Measurements from ENCODE around the gene FUS.
"Not testable (repeated sequence)": the region's sequence is repeated elsewhere in the genome, so short reads cannot be mapped to it uniquely, and the experiment has no call there.

FUS gene

DNA sequence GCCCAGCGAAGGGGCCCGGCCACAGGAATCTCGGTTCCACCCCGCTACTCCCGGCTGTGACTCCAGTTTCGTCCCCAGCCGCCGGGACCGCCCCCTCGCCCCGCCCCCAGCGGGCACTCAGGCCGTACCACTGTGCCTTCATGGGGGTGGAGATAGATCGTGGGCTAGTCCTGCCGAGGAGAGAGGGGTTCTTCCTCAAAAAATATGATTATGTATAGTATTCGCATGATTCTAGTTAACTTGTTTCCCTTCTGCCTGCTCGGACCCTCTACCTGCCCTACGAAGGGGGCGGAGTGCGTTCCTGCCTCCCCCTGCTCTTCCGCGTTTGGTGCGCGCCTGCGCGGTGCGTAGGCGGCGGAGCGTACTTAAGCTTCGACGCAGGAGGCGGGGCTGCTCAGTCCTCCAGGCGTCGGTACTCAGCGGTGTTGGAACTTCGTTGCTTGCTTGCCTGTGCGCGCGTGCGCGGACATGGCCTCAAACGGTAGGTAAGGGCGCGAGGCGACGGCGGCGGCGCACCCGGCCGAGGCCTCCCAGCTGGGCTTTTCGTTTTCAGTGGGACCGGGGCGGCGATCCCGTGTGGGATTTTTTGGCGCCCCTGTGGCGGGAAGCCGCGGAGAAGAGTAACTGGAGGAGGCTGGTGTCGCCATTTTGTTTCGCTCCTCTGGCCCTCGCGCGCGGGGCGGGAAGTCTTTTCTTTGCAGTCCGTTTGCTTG lies at the start of gene FUS:
Gene FUS (plus strand): TSS at position 393 of the 713 bp plus-strand sequence. CDS start 76 bp downstream, at position 469.
- peak; percentile 93 for DNase-seq

DNA sequence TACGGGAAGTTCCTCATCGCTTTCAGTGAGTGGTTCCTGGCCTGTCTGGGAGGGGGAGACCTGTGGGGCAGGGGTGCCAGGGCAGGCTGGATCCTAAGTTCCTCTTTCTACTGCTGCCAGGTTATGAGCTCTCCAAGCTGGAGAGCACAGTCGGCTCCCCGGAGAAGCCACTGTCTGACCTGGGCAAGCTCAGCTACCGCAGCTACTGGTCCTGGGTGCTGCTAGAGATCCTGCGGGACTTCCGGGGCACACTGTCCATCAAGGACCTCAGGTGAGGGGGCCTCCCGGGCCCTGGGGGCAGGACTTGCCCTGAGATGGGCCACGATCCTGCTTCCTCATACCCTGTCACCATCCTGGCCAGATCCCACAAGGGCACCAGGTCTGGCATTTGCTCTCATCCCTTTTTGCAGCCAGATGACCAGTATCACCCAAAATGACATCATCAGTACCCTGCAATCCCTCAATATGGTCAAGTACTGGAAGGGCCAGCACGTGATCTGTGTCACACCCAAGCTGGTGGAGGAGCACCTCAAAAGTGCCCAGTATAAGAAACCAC lies 49.5 kb upstream of the FUS start:
- DNase-seq = no peak

DNA sequence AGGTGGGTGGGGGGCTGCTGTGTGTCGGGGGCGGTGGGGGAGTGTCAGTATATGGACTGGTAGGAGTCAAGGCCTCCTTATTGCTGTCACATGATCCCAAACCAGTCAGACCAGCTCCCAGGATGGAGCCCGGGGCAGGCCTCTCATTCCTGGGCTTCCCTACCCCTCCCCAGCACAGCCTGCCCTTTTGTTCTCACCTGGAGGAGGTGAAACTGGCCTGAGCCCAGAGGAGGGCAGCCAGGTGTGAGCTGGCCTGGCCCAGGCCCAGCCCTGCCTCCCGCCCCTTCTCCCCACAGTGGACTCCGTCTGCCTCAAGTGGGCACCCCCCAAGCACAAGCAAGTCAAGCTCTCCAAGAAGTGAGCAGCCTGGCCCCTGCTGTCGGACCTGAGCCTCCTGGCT lies 49.0 kb upstream of the FUS start:
- DNase-seq = no peak

DNA sequence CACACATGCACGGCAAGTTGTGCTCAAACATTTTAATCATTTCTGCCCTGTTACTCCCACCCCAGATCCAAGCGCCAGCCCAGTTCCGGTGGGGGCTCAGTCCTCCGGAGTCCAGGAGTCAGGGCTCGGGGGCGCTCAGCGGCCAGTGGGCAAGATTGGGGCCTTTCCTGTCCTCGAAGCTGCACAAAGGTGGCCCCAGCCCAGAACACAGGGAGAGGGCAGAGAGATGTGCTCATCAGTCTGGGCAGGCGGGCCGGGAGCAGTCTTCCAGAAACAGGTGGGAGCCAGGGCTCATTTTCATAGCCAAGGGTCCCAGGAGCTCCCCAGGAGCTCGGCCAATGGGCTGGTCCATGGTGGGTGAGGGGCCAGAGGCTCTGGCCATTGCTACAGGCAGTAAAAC lies 48.5 kb upstream of the FUS start:
- DNase-seq = peak; percentile 15

DNA sequence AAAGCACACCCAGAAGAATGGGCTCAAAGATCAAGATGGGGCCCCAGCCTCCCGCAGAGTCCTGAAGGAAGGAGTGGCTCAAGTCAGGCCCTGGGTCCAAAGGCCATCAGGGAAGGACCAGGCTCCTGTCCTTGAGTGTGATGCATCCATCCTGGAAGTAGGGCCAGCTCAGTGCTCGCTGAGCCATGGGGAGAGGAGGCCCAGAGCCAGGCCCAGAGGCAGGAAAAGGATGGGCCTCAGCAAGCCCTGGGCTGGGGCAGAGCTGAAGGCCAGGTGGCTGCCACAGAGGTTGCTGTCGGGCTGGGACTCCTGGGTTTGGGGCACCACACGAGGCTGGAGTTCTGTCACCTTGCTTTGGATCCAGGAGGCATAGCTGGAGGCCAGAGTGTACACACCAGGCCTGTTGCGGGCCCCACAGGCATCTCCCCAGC lies 48.1 kb upstream of the FUS start:
- DNase-seq = peak; percentile 4

DNA sequence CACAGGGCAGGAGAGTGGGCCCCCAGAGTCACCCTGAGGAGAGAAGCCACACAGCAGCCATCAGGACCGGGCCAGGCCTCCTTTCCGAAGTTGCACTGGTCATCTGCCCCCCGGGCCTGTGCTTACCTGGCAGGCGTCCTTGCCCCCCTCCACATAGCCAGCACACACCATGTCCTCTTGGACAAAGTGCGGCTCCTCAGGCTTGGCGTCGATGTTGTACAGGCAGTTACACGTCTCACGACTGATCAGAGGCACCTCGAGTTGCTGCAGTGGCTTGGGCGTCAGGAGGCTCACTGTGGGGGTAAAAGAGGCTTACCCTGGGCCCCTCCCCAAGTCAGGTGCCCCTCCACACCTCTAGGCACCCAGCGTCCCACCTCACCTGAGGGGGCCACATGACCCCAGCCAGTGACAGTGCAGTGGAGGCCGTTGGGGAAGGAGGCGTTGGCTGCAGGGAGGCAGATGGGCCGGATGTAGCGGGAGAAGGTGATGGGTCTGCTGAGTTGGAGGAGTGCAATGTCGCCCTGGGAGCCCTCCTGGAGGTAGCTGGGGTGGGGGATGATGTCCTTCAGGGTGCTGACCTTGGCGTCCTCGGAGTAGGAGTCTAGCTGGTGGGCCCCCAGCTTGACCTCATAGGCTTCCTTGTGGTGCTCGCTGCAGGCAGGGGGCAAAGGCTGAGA lies 47.5 kb upstream of the FUS start:
- DNase-seq = peak; percentile 27

DNA sequence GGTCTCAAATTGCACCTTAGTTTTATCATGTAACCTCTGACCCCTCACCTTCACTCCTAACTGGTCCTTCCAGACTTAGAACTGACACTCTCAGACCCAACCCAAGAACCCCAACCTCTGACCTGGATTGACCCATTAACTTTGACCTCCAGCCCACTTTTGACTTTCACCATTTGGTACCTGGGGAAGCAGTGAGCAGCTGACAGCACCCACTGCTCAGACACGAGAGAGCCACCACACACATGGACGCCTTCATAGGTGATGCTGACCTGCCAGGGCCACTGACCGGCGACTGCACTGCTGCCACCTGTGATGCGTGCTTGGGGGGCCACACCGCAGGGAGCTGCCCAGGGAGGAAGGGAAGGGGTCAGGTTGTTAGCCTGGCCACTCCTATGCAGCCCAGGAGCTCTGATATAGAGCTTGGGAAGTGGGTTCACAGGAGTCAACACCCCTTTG lies 46.9 kb upstream of the FUS start:
- no peak for DNase-seq

DNA sequence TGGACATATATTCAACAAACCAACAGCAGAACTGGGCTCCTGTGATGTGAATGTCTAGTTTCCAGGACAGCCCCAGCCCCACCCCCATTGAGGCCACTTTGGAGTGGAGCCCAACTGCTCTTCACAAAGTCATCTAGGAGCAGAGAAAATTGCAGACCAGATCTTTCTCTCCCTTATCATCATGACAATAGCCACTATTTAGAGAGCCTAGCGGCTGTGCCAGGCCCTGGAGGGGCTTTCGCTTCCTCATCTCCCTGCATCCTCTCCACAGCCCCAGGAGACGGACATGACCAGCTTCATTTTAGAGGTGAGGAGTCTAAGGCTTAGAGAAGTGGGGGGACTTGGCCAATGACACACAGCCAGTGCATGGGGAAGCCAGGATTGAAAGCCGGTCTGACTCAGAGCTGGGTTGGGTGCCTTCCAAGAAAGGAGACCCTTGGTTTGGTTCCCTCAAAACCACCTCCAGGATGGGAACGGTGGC lies 45.8 kb upstream of the FUS start:
- peak; percentile 38 for DNase-seq

DNA sequence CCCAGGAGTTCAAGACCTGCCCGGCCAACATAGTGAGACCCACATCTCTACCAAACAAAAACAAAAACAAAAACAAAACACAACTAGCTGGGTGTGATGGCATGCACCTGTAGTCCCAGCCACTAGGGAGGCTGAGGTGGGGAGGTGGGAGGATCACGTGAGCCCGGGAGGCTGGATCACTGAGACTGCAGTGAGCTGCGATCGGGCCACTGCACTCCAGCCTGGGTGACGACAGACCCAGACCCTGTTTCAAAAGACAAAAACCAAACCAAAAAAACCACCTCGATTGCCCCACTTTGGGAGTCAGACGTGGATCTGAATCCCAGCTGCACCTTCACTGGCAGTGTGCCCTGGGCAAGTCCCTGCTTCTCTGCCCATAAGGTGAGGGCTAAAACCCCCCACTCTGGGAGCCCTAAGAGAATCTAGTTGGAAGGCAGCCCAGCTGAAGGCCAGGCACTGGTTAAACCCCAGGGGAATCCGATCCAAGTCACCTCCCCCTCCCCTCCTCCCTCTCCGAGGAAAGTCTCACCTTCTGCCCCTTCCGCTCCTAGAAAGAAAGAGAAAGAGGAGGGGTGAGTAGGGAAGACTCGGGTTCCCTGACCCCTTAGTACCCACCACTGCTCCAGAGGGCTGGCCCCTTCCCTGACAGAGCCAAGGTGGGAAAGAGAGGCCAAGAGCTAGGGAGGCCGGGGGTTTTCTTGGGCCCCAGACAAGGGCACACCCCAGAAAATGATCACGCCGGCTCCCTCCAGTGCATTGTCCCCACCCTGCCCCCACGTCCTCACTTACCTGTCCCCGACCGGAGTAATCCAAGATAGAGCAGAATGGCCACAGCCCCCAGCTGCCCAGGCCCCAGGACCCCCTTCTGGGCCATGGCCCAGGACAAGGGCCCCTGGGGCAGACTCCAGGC lies 45.1 kb upstream of the FUS start:
- peak; percentile 26 for DNase-seq

DNA sequence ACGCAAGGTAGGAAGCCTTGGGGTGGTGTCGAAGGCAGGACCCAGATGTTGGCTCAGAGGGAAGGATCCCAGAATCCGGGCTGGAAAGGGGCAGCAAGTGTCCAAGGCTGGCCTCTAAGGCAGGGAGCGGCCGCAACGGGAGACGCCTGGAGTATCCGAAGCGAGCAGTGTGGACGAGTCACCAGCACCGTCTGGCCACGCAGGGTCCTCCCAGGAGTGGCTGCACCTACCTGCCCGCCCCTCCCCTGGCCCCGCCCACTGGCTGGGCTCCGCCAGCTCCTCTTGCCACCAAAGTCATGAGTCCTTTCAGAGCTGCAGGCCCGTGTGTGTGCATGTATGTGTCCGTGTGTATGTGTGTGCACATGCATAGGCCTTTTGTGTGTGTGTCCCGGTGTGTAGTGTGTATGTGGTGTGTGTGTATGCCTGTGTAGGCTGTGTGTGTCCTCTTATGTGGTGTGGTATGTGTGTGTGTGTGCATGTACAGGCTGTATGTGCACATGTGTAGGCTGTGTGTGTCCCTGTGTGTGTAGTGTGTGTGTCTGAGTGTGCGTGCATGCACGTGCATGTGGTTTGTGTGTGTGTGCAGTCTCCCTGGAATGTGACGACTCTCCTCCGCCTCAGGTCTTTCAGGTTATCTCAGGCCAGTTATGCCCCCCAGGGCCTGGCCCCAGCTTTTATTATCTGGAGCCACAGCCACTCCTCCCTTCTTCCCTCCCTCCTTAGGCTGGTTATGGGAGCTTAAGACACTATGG lies 44.2 kb upstream of the FUS start, which contains the start of gene PRSS8:
Gene PRSS8 (minus strand): TSS at position 193 of the 752 bp plus-strand sequence. CDS start 229 bp downstream, outside the sequence.
- DNase-seq = peak; percentile 21

DNA sequence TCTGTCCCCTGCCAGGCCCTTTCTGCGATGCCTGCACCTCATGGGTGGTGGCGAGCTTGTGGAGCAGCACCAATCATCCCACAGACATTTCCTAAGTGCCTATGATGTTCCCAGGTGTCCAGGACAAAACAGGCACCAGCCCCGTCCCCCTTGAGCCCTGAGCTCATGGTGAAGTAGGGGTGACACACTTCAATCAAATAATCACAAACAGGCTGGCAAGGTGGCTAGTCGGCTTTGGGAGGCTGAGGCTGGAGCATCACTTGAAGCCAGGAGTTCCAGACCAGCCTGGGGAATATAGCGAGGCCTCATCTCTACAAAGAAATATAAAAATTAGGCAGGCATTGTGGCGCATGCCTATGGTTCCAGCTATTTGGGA lies 43.7 kb upstream of the FUS start:
- no peak for DNase-seq

DNA sequence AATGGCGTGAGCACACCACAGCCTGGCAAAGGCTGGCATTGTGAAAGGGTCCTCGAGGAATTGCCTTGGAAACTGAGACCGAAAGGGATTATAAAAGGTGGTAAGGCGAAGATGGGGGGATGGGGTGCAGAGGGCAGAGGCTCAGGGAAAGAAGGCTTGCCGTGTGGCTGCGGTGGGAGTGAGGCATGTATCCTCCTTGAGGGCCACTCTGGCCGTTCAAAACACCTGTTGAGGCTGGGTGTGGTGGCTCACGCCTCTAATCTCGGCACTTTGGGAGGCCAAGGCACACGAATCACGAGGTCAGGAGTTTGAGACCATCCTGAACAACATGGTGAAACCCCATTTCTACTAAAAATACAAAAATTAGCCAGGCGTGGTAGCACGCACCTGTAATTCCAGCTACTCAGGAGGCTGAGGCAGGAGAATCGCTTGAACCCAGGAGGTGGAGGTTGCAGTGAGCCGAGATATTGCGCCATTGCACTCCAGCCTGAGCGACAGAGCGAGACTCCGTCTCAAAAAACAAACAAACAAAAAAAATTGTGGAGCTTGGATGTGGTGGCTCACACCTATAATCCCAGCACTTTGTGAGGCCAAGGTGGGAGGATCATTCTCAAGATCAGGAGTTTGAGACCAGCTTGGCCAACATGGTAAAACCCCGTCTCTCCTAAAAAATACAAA lies 43.0 kb upstream of the FUS start:
- DNase-seq = peak; percentile 19

DNA sequence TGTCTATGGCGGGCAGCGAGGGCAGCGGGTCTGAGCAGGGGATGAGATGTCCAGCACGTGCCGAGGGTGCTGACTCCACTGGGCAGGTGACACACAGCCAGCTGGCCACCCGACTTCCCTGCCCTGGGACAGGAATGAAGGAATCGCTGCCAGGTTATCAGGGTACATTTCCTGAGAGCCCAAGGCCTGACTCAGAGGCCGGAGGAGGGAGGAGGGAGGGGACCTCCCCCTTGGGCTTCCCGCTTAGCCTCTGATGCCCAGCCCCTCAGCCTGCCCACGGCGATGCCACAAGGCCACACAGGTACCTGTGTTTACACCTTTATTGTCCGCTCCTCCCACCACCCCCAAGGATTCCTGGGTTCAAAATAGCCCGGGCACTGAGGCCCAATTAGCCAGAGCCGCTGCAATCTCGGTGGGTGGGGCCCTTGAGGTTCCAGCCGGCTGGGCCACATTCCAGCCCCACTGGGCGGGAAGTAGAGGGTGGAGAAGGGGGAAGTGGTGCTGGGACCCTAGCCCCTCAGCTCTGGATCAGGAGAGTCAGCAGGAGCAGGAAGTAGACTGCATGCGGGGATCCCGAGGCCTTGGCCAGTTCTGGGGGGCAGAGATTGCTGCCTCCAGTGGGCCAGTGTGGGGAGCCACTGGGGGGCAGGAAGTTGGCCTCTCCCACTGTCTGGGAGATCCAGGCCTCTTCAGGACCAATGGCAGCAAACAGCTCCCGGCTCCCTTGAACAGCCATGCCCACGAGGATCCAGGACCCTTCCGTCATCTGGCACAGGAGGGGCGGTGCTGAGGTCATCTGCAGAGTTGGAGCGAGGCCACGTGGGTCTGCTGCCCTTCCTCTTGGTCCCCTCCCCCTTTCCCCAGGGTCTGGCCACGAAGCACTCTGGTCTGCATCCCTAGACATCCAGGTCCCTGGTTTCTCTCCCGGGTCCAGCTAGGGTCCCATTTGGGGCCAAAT lies 41.0 kb upstream of the FUS start:
- DNase-seq = peak; percentile 27

DNA sequence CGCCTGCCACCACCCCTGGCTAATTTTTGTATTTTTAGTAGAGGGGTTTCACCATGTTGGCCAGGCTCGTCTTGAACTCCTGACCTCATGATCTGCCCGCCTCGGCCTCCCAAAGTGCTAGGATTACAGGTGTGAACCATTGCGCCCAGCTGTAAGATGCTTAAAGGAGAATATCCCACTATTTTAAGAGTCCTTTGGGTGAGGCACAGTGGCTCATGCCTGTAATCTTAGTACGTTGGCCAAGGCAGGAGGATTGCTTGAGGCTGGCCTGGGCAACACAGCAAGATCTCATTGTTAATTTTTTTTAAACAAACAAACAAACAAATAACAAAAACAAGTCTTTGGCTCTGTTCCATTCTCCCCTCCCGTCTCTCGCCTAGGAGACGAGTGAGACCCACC lies 38.9 kb upstream of the FUS start:
- DNase-seq = not testable (repeated sequence)

DNA sequence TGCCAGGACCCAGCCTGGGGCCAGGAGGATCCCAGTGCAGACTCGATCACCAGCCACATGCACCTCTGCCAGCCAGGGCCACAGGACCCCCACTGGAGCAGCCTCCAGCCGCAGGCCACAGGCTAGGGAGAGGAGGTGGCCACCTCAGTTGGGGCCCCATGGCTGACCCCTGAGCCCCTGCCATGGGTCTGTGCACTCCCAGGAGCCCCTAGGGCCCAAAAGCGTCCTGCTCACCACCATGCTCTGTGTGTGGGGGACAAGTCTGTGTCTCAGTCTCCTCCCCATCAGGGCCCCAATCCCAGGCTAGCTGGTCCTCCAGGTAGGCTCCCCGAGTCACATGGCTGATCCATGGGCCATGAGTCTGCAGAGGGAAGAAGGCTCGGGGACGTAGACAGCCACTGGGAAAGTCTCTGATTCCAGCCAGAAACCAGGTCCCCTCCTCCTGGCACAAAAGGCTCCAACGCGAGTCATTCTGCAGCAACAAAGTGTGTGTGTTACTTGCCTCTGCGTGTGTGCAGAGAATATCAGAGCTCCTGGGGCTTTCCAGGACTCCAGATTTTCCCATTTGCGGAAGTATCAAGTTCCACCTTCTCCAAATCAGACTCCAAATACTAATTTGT lies 38.3 kb upstream of the FUS start:
- DNase-seq = peak; percentile 76

DNA sequence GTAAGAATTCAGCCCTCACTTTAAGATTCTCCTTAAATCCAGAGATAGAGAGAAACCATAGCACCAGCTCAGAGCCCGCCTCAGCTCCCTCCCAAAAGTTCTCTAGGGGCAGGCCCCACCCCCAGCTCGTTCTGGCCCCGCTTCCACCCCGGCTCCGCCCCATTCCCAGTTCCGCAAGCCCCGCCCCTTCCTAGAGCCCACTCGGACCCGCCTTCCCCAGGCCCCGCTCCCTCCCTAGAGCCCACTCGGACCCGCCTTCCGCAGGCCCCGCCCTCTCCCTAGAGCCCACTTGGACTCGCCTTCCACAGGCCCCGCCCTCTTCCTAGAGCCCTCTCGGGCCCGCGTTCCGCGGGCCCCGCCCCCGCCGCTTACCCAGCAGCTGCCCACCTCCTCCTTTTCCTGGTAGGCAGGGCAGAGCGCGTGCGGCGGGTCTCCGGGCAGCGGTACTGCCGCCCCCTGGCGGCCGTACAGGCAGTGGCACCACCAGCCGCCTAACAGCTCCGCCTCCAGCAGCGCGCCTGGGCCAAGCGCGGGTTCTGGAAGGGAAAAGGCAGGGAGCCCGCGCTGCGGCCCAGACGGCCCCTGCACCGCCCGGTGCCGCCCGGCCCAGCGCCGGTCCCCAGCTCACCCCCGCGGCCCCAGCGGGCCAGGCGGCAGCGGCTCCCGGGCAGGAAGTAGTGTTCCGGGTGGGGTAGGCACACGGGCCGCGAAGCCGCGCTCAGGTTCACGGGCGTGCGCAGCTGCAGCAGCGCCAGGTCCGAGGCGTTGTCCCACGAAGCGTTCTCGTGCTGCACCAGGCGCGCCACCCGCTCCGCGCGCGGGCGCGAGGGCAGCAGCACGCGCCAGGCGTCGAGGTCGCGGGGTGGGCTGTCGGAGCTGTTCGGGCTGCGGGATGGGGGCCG lies 37.6 kb upstream of the FUS start:
- peak; percentile 100 for DNase-seq

DNA sequence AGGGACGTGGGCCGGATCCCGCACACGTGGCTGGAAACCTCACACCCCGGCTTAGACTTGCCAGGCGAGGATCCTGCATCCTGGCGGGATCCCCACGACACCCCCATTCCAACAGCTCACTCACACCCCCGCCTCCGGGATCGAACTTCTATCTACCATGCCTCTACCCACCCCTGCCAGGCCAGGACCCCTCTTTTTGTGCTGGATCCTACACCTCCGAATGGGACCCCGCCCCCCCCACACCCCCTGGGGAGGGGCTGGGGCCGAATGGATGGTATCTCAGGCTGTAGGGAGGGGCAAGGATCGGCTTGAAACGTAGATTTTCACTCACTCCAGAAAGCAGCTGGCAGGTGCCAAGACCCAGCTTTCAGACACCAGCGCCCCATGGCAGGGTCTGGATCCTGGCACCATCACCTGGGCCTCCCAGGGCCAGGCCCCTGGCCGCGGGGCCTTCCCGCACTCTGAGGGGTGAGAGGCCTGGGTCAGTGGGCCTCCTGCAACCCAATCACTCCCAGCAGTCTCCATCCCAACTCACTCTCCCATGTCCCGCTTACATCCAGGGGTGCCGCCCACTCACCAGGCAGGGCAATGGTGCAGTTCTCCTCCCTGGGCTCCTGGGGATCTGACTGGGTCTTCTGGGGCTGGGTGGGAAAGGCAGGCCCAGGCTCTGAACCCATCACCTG lies 36.8 kb upstream of the FUS start:
- peak; percentile 55 for DNase-seq

DNA sequence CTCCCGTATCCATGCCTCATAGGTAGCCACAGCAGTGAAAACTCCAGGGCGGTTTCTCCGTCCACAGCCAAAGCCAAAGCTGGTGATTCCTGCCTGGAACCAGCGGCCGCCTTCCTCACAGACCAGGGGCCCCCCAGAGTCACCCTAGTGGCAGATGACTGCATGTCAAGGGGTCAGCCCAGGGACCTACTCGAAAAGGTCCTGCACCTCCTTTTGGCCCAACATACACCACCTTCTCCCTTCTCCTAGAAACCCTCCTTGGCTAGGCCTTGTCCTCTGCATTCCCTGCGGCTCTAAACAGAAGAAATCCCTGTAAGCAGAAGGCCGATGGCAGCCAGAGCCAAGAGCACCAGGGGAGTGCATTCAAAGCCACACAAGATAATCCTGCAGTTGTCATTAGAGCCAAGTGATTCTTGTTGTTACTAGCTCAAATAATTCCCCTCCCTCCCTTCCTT lies 36.2 kb upstream of the FUS start:
- DNase-seq = no peak
